ENCODE data around the gene CELF2. TPM values are rescaled to one million over a fixed set of nuclear protein-coding genes. Genes with fewer than 3 reads are reported as not detected.

The CELF2 gene
- total and polyA plus RNA-seq, 2 donors from 2014 or later: 1.7 to 39.2 TPM

DNA sequence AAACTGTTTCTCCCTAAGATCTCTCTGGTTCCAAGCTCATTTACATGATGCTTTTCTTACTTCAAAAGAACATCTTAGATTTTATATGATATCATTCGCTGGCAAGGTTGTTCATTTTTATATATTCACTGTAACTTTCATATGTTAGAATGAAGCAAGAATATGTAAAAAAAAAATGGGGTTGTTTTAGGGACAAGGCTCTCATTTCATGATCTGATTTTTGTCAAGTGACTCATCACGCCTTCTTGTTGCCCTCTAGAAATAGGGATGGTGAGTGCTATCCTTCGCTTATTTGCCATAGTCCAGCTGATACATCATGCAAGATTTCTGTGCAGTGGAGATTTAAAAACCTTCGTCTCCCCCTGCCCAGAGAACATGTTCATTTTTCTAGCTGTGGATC lies 14.0 kb upstream of the CELF2 start:
- Histone ChIP-seq H3K9ac (ENCODE audit: low read length in 3 of 3) (no peak overlapping the region), H3K27me3 (ENCODE audit: control insufficient read depth, insufficient read depth, low read length) (no peaks in the 10 kb centered on the region), H3K4me3 (ENCODE audit: low read length in 3 of 3) (no peak overlapping the region), H3K36me3 (ENCODE audit: control insufficient read depth in 2 of 3, insufficient read depth in 3 of 3, low read length in 3 of 3) (no peaks in the 10 kb centered on the region), H3K9me3 (ENCODE audit: control insufficient read depth in 2 of 3, insufficient read depth in 1 of 3, low read length in 3 of 3) (no peaks in the 10 kb centered on the region), H3K4me1 (ENCODE audit: control insufficient read depth in 2 of 3, insufficient read depth in 2 of 3, low read depth in 1 of 3, low read length in 3 of 3) (no peaks in the 10 kb centered on the region), H3K27ac (ENCODE audit: low read depth in 2 of 2, low read length in 2 of 2) (no peak overlapping the region)
- intact Hi-C loops (cut with DNase I): no loop called here
- FAIRE-seq: no peak
- DNase-seq: no peak
- no peak for TF ChIP-seq CTCF (IDR thresholded peaks at IDR 0.05; ENCODE audit: borderline replicate concordance, extremely low read depth, insufficient read depth)

DNA sequence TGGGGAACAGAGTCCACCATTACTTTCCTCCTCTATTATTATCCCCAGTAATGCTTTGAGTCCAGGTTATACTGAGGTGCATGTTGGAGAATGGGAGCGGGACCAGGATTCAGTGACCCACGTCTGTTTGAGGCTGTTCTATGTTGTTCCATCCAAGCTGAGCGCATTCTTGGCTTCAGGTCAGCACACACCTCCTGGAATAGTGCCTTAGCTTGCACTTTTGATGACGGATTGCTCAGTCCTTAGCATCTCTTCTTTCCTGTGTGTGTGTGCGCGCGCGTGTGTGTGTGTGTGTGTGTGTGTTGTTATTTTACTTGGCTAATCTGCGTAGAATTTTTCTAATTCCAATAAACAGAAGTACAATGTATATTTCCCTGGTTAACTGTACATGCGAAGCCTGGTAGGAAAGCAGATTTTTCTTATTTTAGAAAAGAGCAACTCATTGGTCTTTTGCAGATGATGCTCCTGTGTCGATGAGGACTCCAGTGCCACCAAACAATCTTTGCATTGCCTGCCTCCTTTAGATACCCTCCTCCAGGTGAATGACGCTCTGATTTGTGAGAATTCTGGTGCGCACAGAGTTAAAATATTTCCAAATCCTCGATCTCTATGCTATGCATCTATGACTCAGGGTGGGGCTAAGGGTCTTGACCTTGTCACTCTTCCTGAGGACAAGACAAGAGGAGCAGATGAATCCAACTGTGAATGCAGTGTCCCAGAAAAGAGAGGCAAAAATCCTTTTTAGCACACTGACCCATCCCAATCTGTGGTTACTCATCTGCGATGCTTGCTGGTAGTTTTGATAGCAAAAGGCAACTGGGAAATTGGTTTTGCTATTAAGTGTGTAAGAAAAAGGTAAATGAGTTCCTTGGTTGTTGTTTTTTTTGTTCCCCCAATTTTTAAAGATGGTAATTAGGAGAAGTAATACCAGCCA lies 13.3 kb upstream of the CELF2 start:
- Histone ChIP-seq H3K9me3 (ENCODE audit: control insufficient read depth in 2 of 3, insufficient read depth in 1 of 3, low read length in 3 of 3) (no peaks in the 10 kb centered on the region), H3K4me1 (ENCODE audit: control insufficient read depth in 2 of 3, insufficient read depth in 2 of 3, low read depth in 1 of 3, low read length in 3 of 3) (no peaks in the 10 kb centered on the region), H3K27me3 (ENCODE audit: control insufficient read depth, insufficient read depth, low read length) (no peaks in the 10 kb centered on the region), H3K4me3 (ENCODE audit: low read length in 3 of 3) (no peak overlapping the region), H3K27ac (ENCODE audit: low read depth in 2 of 2, low read length in 2 of 2) (no peak overlapping the region), H3K36me3 (ENCODE audit: control insufficient read depth in 2 of 3, insufficient read depth in 3 of 3, low read length in 3 of 3) (no peaks in the 10 kb centered on the region), H3K9ac (ENCODE audit: low read length in 3 of 3) (no peak overlapping the region)
- intact Hi-C loops (cut with DNase I): no loop called here
- DNase-seq (peak in 2 of 5 donors; percentile 28 to 44), FAIRE-seq (no peak)
- no peak for TF ChIP-seq CTCF (IDR thresholded peaks at IDR 0.05; ENCODE audit: borderline replicate concordance, extremely low read depth, insufficient read depth)

DNA sequence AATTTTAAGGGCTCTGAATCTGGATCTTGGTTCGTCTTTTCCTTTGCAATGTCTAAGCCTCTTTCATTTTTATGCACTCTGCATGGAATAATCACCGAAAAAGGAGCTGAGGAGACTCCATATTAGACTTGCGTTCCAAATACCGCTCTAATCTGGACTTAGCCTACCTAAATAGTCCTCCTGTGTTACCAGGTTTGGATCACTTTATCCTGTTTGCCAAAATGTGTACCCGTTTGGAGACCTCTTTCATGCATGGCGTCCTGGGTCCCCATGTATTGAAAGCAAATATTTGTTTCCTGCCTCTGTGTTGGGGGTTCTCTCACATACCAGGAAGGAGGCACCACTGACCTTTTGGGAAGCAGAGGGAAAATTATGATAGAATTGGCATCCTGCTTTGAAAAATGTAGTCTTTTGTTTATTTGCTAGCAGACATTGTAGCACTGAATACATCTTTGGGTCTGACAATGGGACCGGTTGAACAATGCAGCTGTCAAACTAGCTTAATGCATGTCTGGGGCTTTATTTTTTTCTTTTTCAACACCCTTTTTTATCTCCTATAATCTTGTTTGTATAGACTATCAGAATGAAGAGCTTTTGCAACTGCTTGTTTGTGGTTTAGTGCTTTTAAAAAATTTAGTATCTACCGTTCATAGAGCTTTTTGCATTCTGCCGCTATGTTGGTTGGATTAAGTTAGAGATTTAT lies 11.8 kb upstream of the CELF2 start:
- TF ChIP-seq CTCF (IDR thresholded peaks at IDR 0.05; ENCODE audit: borderline replicate concordance, extremely low read depth, insufficient read depth): no peak
- intact Hi-C loops (cut with DNase I): no loop called here
- H3K9ac ChIP-seq (ENCODE audit: low read length in 3 of 3): no peak overlapping the region
- H3K4me1 ChIP-seq (ENCODE audit: control insufficient read depth in 2 of 3, insufficient read depth in 2 of 3, low read depth in 1 of 3, low read length in 3 of 3): no peaks in the 10 kb centered on the region
- no peak overlapping the region for H3K4me3 ChIP-seq (ENCODE audit: low read length in 3 of 3)
- DNase-seq (no peak), FAIRE-seq (no peak)
- no peaks in the 10 kb centered on the region for H3K27me3 ChIP-seq (ENCODE audit: control insufficient read depth, insufficient read depth, low read length)
- H3K36me3 ChIP-seq (ENCODE audit: control insufficient read depth in 2 of 3, insufficient read depth in 3 of 3, low read length in 3 of 3): no peaks in the 10 kb centered on the region
- no peaks in the 10 kb centered on the region for H3K9me3 ChIP-seq (ENCODE audit: control insufficient read depth in 2 of 3, insufficient read depth in 1 of 3, low read length in 3 of 3)
- no peak overlapping the region for H3K27ac ChIP-seq (ENCODE audit: low read depth in 2 of 2, low read length in 2 of 2)

All from kidney (tissue), 14 donors.